ENCODE data around the gene EIF3F. TPM values are rescaled to one million over a fixed set of nuclear protein-coding genes. Genes with fewer than 3 reads are reported as not detected.
A peak's percentile ranks its signal among the peaks of the same experiment; 100 is the strongest.
"Not testable (repeated sequence)": the region's sequence is repeated elsewhere in the genome, so short reads cannot be mapped to it uniquely, and the experiment has no call there.

Gene EIF3F
- total RNA-seq, 1 experiment from 2014 or later = 560 TPM

GRCh38 chr11:7987560-7987883 lies 385 bp downstream of the EIF3F start:
- not testable (repeated sequence) for DNase-seq (ENCODE audit: low read depth)

- DNase-seq (ENCODE audit: low read depth) = no peak
Observed at GRCh38 chr11:7994581-7995278, 7.6 kb downstream of the EIF3F start.

GRCh38 chr11:7999795-8000194 lies 12.7 kb downstream of the EIF3F start:
- DNase-seq (ENCODE audit: low read depth) = no peak

GRCh38 chr11:8000390-8000789 lies 13.3 kb downstream of the EIF3F start:
- DNase-seq (ENCODE audit: low read depth) = no peak

DNA sequence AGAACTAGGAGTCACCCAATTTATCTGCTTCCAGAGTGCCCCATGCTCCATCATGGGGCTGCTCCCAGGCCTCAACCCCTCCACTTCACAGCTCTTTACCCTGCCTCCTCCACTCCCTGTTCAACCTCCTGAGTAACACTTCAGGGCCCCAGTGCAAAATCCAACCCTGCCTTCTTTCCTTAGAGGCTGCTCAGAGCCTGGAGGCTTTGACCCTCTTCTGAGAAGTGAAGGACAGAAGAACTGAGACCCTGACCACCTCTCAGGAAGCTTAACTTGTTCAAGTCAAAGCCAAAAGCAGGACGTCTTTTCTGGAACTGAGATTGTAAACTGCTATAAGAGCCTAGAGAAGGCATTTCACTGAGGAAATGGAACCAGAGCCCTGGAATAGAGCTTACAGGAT lies 15.5 kb downstream of the EIF3F start:
- DNase-seq (ENCODE audit: low read depth) = no peak

- DNase-seq (ENCODE audit: low read depth) = no peak
Observed at GRCh38 chr11:8003187-8003586, 16.1 kb downstream of the EIF3F start.

DNA sequence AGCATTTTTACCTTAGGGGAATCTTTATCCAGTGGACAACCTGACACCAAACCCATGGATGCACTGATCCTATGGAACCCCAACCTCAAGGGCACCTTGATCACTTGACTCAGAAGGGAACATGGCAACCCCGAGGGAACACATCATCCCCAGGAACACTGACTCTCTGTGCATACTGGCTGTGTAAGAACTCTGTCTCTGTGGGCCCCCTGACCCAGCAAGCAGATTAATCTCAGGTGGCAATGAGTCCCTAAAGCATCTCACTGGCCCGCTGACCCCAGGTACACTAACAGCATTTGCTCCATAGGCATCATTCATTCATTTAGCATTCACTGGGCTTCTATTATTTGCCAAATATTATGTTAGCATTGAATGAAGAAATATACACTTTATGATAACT lies 16.9 kb downstream of the EIF3F start:
- no peak for DNase-seq (ENCODE audit: low read depth)

- DNase-seq (ENCODE audit: low read depth) = no peak
Observed at GRCh38 chr11:8005556-8005955, 18.4 kb downstream of the EIF3F start.

- DNase-seq (ENCODE audit: low read depth) = peak; percentile 37
Observed at GRCh38 chr11:8006349-8006977, 19.3 kb downstream of the EIF3F start.

DNA sequence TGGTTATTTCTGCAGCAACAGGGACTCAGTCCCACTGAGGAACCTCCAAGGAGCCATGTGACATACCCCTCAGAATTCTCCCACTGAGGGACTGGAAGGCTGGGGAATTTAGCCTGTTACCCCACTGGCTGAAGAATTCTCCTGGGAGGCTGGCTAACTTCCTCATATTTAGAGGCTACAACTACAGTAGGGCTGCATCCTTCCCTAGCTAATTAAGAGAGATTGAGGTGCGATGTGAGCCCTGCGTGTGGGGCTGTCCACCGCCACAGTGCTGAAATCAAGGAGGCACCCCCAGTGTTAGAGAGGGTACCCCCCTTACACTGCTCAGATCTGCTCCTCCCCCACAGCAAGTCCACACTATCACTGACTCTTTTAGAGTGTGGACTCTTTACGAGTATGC lies 21.1 kb downstream of the EIF3F start:
- no peak for DNase-seq (ENCODE audit: low read depth)

DNA sequence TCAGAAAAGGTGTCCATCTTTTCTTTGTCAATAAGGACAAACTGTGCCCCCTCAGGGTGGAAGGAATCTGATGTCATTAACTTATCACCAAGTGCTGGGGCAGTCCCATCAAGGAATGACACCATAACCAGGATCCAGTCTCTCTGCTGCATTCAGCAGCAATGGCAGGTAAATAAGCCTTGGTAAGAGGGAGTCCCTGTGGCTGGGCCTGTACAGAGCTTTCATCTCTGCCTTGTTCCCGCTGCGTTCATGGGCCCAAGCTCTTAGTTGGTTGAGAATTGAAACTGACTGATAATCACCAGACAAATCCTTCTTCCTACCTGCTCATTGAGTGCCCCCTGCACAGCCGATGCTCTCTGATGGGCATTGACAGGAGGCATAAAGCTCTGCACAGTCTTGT lies 22.7 kb downstream of the EIF3F start:
- no peak for DNase-seq (ENCODE audit: low read depth)

DNA sequence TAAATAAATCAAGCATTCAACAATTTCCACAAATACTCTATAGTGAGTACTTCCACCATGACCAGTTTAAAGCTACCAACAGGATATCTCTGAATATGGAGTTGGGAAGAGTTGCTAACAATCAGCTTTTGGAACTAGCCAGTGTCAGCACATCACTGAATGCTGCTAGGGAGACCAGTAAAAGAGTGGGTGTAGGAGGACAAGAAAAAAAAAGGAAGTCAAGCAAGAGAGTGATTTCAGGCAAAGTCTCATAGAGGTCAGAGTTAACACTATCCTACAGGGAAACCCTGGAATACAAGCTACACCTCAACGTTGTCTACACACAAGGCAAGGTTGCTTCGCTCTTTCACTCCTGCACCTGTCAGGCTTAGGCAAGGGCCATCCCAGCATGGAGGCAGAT lies 24.2 kb downstream of the EIF3F start:
- DNase-seq (ENCODE audit: low read depth) = no peak

- DNase-seq (ENCODE audit: low read depth) = peak; percentile 93
Observed at GRCh38 chr11:8011981-8012444, 24.9 kb downstream of the EIF3F start.

DNA sequence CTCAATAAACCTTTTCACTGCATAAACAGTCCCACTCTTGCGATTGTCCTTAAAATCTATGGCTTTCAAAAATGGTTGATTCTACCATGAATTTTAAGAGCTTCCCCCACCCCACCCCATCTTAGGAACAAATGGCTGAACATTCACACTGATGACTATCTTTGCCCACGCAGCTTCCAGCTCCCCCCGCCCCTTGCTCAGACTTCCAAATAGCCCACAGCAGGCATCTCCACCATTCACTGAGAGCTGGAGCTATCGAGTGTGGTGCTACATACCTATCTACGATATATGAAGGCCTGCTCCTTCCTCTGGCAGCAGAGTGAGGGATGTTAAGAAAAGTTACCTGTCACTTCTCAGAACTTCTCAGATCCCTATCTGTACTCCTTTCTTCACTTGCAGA lies 26.7 kb downstream of the EIF3F start:
- no peak for DNase-seq (ENCODE audit: low read depth)

- DNase-seq (ENCODE audit: low read depth) = peak; percentile 24
Observed at GRCh38 chr11:8015753-8016239, 28.7 kb downstream of the EIF3F start.

GRCh38 chr11:8016440-8016839 lies 29.3 kb downstream of the EIF3F start:
- DNase-seq (ENCODE audit: low read depth) = no peak

GRCh38 chr11:8017071-8017470 lies 29.9 kb downstream of the EIF3F start:
- DNase-seq (ENCODE audit: low read depth) = no peak

DNA sequence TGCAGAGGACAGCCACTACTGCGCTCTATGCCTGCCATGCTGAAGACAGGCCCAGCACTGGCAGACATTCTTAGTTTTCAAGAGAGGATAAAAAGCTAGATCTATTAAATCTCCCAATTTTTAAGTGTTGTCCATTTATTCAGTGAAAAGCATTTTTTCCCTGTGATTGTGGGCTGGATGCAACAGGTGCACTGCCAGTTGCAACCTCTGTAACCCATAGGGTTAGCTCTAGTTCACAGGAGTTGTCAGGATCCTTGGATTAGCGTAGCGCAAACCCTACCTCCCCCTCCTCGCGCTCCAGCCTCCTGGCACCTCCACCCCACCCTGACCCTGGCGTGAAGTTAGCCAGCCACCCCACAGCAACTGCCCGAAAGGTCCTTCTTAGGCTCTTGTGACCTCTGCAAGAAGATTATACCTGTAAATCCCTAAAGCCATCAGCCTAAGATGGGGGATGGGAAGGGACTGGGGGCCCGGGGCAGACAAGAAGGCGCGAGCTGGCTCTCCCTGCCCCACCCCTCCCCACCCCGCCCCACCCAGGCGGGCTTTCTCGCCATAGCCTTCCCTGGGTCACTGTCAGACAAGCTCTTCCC lies 30.9 kb downstream of the EIF3F start:
- no peak for DNase-seq (ENCODE audit: low read depth)

GRCh38 chr11:8018484-8019313 lies 31.6 kb downstream of the EIF3F start:
- peak; percentile 66 for DNase-seq (ENCODE audit: low read depth)

GRCh38 chr11:8019314-8020243 lies 32.4 kb downstream of the EIF3F start:
- DNase-seq (ENCODE audit: low read depth) = no peak

GRCh38 chr11:8020244-8020597 lies 33.1 kb downstream of the EIF3F start:
- no peak for DNase-seq (ENCODE audit: low read depth)

All from HT1080 (cell line).